Progenitor cell of endocrine pancreas (in vitro differentiated cells): ENCODE data around the gene SUPT3H. TPM values are rescaled to one million over a fixed set of nuclear protein-coding genes. Genes with fewer than 3 reads are reported as not detected.

Experiments
- DNase-seq: peaks from one replicate; pipeline ENCODE4 v3.0.0; 2021; ENCODE audit warnings: low spot score; ENCODE audit not compliant: unreplicated experiment
- H3K27ac Mint-ChIP-seq: 2 replicates; pipeline ENCODE4 v1.8.0; 2021; ENCODE audit warnings: mild to moderate bottlenecking, moderate library complexity, mixed read lengths
- H3K27me3 Mint-ChIP-seq: 2 replicates; pipeline ENCODE4 v1.8.0; 2021; ENCODE audit warnings: mixed read lengths
- H3K36me3 Mint-ChIP-seq: 2 replicates; pipeline ENCODE4 v1.8.0; 2022; ENCODE audit warnings: mixed read lengths; ENCODE audit not compliant: insufficient read depth
- H3K4me1 Mint-ChIP-seq: 2 replicates; pipeline ENCODE4 v1.8.0; 2021; ENCODE audit warnings: low read depth, mixed read lengths
- H3K4me3 Mint-ChIP-seq: 2 replicates; pipeline ENCODE4 v1.8.0; 2021; ENCODE audit warnings: low read depth, mild to moderate bottlenecking, moderate library complexity, mixed read lengths
- H3K9me3 Mint-ChIP-seq: 2 replicates; pipeline ENCODE4 v1.8.0; 2021; ENCODE audit warnings: low read depth, mixed read lengths
- CTCF ChIP-seq: fragments of 200-600 bp; sonication (generic); IDR thresholded peaks from one replicate; pipeline ENCODE4 v1.5.0; 2021; ENCODE audit warnings: antibody characterized with exemption, mild to moderate bottlenecking; ENCODE audit not compliant: unreplicated experiment
- total RNA-seq: library from RNA; stranded (reverse); gene quantifications from 2 replicates; pipeline ENCODE4 v1.2.1, GENCODE V29; 2021

SUPT3H gene
- total RNA-seq, 1 donor from 2014 or later: 40.5 TPM

- no peak for TF ChIP-seq CTCF
- Mint-ChIP-seq H3K4me1 (no peaks in the 10 kb centered on the region), H3K27me3 (no peaks in the 10 kb centered on the region), H3K9me3 (no peaks in the 10 kb centered on the region), H3K4me3 (no peak overlapping the region), H3K27ac (no peak overlapping the region), H3K36me3 (no peaks in the 10 kb centered on the region)
- DNase-seq: no peak
Measured at GRCh38 chr6:44995486-44996132, 382.1 kb downstream of the SUPT3H start.

GRCh38 chr6:44989391-44989790 is 388.3 kb downstream of the SUPT3H start:
- Mint-ChIP-seq H3K4me1 (peaks cover 4% of the 10 kb centered on the region), H3K27ac (no peak overlapping the region), H3K27me3 (no peaks in the 10 kb centered on the region), H3K4me3 (no peak overlapping the region), H3K9me3 (peaks cover 7% of the 10 kb centered on the region), H3K36me3 (peaks cover 5% of the 10 kb centered on the region)
- no peak for DNase-seq
- no peak for TF ChIP-seq CTCF

GRCh38 chr6:44985006-44985405 is 392.7 kb downstream of the SUPT3H start:
- peaks cover 4% of the 10 kb centered on the region for H3K4me1 Mint-ChIP-seq
- TF ChIP-seq CTCF: no peak
- H3K4me3 Mint-ChIP-seq: no peak overlapping the region
- no peaks in the 10 kb centered on the region for H3K27me3 Mint-ChIP-seq
- H3K9me3 Mint-ChIP-seq: peaks cover 3% of the 10 kb centered on the region
- no peak overlapping the region for H3K27ac Mint-ChIP-seq
- peaks cover 3% of the 10 kb centered on the region for H3K36me3 Mint-ChIP-seq
- no peak for DNase-seq

- no peaks in the 10 kb centered on the region for H3K27me3 Mint-ChIP-seq
Measured at GRCh38 chr6:44983467-44984365, 394.0 kb downstream of the SUPT3H start.

More at GRCh38 chr6:44983467-44984365, 394.0 kb downstream of the SUPT3H start:
- H3K36me3 Mint-ChIP-seq: no peaks in the 10 kb centered on the region
- H3K9me3 Mint-ChIP-seq: no peaks in the 10 kb centered on the region
- DNase-seq: no peak
- H3K4me3 Mint-ChIP-seq: no peak overlapping the region
- H3K27ac Mint-ChIP-seq: no peak overlapping the region
- H3K4me1 Mint-ChIP-seq: peaks cover 4% of the 10 kb centered on the region
- TF ChIP-seq CTCF: no peak
